ENCODE measurements around the gene ANKRD44.

Gene ANKRD44

DNA sequence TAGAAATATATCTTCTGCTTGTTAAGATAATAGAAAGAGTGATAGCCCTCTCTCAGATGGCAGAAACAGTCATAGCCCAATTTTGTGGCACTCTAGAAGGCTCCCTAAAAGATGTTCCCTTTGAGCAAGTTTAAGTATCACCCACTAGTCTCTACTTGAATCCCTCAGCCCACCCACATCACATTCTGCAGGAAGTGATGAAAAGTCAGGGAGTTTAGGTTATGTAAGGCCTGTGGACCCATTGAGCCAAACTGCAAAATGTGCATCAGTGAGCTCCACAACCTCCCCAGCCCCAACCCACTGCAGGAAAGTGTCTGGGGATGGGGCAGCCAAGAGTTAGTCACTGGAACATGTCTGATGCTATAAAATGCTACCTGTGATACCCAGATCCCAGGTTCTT lies 25.6 kb downstream of the ANKRD44 start:
- Histone ChIP-seq H3K4me2 (ENCODE audit: low read length) (no peak overlapping the region), H3K9me3 (replicated peaks; ENCODE audit: low read length) (no peaks in the 10 kb centered on the region), H3K9ac (ENCODE audit: low read depth, low read length) (no peak overlapping the region), H3K4me1 (ENCODE audit: control insufficient read depth, insufficient read depth, low read length) (peaks cover 9% of the 10 kb centered on the region), H3K27me3 (ENCODE audit: control insufficient read depth, insufficient read depth, low read length) (no peaks in the 10 kb centered on the region), H3K36me3 (ENCODE audit: insufficient read depth, low read length) (no peaks in the 10 kb centered on the region), H3K4me3 (ENCODE audit: low read length) (no peak overlapping the region)

DNA sequence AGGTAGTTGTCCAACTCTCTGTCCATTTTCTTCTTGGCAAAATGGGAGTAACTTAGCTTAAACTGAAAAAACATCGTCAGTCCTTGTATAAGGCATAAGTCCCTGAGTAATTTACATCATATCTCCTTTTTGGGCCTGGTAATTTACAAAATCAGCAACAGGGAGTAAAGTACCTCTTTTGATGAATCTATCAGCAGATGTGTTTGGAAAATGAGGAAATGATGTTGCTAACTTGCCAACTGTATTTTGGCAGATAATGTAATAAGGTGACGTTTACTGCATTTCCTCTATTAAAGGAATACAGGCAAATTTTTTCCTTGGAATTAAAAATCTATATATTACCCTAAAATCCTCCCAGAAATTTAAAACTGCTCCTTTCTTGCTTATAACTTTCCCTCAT lies 29.2 kb downstream of the ANKRD44 start:
- Histone ChIP-seq H3K4me1 (ENCODE audit: control insufficient read depth, insufficient read depth, low read length) (no peaks in the 10 kb centered on the region), H3K36me3 (ENCODE audit: insufficient read depth, low read length) (no peaks in the 10 kb centered on the region), H3K4me2 (ENCODE audit: low read length) (no peak overlapping the region), H3K4me3 (ENCODE audit: low read length) (no peak overlapping the region), H3K27me3 (ENCODE audit: control insufficient read depth, insufficient read depth, low read length) (no peaks in the 10 kb centered on the region), H3K9me3 (replicated peaks; ENCODE audit: low read length) (no peaks in the 10 kb centered on the region), H3K9ac (ENCODE audit: low read depth, low read length) (no peak overlapping the region)

DNA sequence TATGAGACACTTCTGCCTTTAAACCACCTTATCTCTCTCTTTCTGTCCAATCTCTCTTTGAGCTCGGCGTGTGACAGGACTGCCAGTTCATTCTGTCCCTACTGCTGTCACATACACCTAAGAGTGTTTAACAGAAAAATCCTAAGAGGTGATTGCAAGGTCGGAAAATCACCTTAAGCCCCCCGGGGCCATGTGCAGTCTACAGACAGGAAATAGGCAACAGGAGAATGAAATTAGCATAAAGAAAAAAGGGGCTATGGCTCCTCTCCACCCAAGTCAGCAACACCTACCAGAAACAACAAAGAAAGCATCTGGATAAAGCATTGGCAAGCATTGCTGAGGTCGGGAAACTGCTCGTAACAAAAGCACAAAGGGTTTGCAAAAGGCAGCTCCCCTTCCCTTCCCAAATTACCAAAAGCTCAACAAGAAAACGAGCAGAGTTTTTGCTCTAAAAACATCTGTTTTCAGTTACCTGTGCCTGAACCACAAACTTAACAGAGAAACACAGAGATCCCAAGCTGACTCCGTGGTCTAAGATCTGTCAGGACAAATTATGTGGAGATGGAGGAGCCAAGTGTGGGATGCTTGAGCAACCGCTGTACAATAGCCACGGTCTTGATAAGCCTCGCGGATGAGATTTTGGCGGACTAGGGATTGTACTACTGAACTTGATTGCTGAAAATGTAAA lies 30.4 kb downstream of the ANKRD44 start:
- H3K36me3 ChIP-seq (ENCODE audit: insufficient read depth, low read length): no peaks in the 10 kb centered on the region
- no peak overlapping the region for H3K4me2 ChIP-seq (ENCODE audit: low read length)
- H3K4me1 ChIP-seq (ENCODE audit: control insufficient read depth, insufficient read depth, low read length): no peaks in the 10 kb centered on the region
- no peak overlapping the region for H3K4me3 ChIP-seq (ENCODE audit: low read length)
- no peaks in the 10 kb centered on the region for H3K9me3 ChIP-seq (replicated peaks; ENCODE audit: low read length)
- no peaks in the 10 kb centered on the region for H3K27me3 ChIP-seq (ENCODE audit: control insufficient read depth, insufficient read depth, low read length)
- no peak overlapping the region for H3K9ac ChIP-seq (ENCODE audit: low read depth, low read length)

DNA sequence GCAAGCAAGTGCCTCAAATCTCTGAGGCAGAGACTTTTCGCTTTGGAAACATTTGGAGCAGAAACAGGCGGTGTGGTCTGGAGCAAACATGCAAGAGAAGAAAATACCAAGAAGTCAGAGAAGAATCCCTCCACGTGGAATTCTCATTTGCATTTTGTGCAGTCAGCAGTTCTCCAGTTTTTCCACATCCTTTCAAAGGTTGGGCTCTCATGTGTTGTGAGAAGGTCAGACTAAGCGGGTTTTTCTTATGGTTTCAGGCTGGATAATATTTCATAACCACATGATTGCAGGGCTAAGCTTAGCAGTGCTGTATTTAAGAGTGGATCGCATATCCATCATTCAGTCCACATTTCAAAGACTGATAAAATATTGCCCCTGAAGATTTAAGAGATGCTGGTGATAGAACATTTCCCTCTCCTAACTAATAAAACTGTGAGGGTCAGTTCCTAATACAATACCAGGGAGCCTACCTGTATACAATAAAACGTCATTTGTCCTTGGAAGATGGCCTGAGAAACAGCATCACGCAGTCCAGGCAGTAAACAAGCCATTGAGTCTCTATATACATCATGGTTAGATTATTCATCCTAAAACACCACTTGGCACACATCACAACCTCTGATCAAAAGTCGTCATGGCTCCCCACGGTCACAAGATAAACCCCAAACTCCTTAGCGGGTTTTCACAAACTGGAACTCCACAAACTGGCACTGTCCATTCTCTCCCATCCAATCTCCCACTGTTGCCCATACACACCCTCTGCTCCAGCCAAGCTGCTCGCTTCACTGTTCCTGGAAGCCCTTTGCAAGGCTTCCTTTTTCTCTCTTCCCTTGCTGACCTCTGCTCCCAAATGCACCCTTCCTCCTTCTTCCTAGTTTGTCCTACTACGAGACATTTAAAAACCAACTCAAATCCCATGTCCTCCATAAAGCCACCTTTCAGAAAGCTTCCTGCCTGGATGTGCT lies 31.5 kb downstream of the ANKRD44 start:
- Histone ChIP-seq H3K9ac (ENCODE audit: low read depth, low read length) (no peak overlapping the region), H3K4me2 (ENCODE audit: low read length) (no peak overlapping the region), H3K4me1 (ENCODE audit: control insufficient read depth, insufficient read depth, low read length) (no peaks in the 10 kb centered on the region)

DNA sequence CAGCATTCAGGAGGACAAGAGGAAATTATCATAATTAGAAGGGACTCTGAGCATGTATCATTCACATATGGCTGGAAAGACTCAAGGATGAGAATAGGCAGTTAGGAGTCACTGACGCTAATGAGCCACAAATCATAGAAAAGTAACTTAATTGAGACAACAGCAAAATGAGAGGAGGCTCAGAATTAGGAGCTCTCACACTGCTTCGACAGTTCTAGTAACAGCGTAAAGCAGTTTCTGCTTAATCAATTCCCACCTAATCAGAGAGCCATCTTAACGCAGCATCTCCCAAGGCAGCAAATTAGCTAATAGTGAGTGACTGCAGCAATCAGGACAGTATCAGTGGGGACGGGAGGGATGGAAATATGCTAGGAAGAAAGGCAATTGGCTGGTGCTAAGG lies 32.8 kb downstream of the ANKRD44 start:
- Histone ChIP-seq H3K4me1 (ENCODE audit: control insufficient read depth, insufficient read depth, low read length) (peaks cover 3% of the 10 kb centered on the region), H3K27me3 (ENCODE audit: control insufficient read depth, insufficient read depth, low read length) (no peaks in the 10 kb centered on the region)

More for the DNA sequence above, 31.5 kb downstream of the ANKRD44 start:
- Histone ChIP-seq H3K36me3 (ENCODE audit: insufficient read depth, low read length) (no peaks in the 10 kb centered on the region), H3K9me3 (replicated peaks; ENCODE audit: low read length) (no peaks in the 10 kb centered on the region), H3K4me3 (ENCODE audit: low read length) (no peak overlapping the region), H3K27me3 (ENCODE audit: control insufficient read depth, insufficient read depth, low read length) (no peaks in the 10 kb centered on the region)

DNA sequence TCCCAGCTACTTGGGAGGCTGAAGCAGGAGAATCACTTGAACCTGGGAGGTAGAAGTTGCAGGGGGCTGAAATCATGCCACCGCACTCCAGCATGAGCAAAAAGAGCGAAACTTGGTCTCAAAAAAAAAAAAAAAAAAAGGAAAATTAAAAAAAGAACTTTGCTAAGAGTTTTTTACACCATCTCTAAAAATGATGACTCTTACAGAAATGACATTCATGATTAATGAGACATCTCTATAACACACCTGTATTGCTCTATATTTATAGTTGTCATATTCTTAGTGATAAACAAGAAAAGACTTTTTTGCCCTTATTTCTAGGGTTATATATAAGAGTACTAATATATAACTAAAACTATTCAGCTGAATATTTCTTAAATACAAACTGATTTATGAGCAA lies 34.4 kb downstream of the ANKRD44 start:
- Histone ChIP-seq H3K36me3 (ENCODE audit: insufficient read depth, low read length) (no peaks in the 10 kb centered on the region), H3K9me3 (replicated peaks; ENCODE audit: low read length) (no peaks in the 10 kb centered on the region), H3K4me3 (ENCODE audit: low read length) (no peak overlapping the region), H3K9ac (ENCODE audit: low read depth, low read length) (no peak overlapping the region), H3K4me2 (ENCODE audit: low read length) (no peak overlapping the region), H3K27me3 (ENCODE audit: control insufficient read depth, insufficient read depth, low read length) (no peaks in the 10 kb centered on the region), H3K4me1 (ENCODE audit: control insufficient read depth, insufficient read depth, low read length) (peaks cover 3% of the 10 kb centered on the region)

More for the DNA sequence above, 32.8 kb downstream of the ANKRD44 start:
- Histone ChIP-seq H3K36me3 (ENCODE audit: insufficient read depth, low read length) (no peaks in the 10 kb centered on the region), H3K9ac (ENCODE audit: low read depth, low read length) (no peak overlapping the region), H3K4me3 (ENCODE audit: low read length) (no peak overlapping the region), H3K9me3 (replicated peaks; ENCODE audit: low read length) (no peaks in the 10 kb centered on the region), H3K4me2 (ENCODE audit: low read length) (no peak overlapping the region)

DNA sequence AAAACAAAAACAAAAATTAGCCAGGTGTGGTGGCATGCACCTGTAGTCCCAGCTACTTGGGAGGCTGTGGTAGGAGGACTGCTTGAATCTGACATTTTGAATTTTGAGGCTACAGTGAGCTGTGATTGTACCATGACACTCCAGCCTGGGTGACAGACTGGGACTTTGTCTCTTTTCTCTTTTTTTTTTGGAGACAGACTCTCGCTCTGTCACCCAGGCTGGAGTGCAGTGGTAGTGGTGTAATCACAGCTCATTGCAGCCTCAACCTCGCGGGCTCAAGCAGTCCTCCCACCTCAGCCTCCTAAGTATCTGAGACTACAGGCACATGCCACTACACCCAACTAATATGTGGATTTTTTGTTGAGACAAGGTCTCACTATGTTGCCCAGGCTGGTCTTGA lies 35.6 kb downstream of the ANKRD44 start:
- Histone ChIP-seq H3K4me2 (ENCODE audit: low read length) (no peak overlapping the region), H3K4me1 (ENCODE audit: control insufficient read depth, insufficient read depth, low read length) (peaks cover 3% of the 10 kb centered on the region), H3K9ac (ENCODE audit: low read depth, low read length) (no peak overlapping the region), H3K4me3 (ENCODE audit: low read length) (no peak overlapping the region), H3K9me3 (replicated peaks; ENCODE audit: low read length) (no peaks in the 10 kb centered on the region), H3K27me3 (ENCODE audit: control insufficient read depth, insufficient read depth, low read length) (no peaks in the 10 kb centered on the region), H3K36me3 (ENCODE audit: insufficient read depth, low read length) (no peaks in the 10 kb centered on the region)

DNA sequence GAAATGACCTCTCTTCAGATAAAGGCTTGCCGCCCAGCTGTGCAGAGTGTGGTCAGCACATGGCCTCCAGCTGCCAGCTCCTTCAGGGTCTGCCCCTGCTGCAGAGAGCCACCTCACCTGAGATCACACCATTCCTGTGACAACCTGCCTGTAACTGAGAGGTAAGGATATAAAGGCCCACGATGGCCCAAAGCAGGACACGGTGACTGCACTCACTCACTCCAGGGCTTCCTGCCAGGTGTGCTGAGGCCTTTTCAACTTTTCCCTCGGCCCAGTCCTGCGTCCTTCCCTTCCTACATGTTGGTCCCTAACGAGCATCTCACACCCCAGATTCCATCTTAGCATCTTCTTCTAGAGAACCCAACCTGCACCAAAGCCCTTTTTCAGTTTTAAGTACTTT lies 36.2 kb downstream of the ANKRD44 start:
- Histone ChIP-seq H3K36me3 (ENCODE audit: insufficient read depth, low read length) (no peaks in the 10 kb centered on the region), H3K9me3 (replicated peaks; ENCODE audit: low read length) (no peaks in the 10 kb centered on the region), H3K4me1 (ENCODE audit: control insufficient read depth, insufficient read depth, low read length) (peaks cover 3% of the 10 kb centered on the region), H3K9ac (ENCODE audit: low read depth, low read length) (no peak overlapping the region), H3K27me3 (ENCODE audit: control insufficient read depth, insufficient read depth, low read length) (no peaks in the 10 kb centered on the region), H3K4me3 (ENCODE audit: low read length) (no peak overlapping the region), H3K4me2 (ENCODE audit: low read length) (no peak overlapping the region)

DNA sequence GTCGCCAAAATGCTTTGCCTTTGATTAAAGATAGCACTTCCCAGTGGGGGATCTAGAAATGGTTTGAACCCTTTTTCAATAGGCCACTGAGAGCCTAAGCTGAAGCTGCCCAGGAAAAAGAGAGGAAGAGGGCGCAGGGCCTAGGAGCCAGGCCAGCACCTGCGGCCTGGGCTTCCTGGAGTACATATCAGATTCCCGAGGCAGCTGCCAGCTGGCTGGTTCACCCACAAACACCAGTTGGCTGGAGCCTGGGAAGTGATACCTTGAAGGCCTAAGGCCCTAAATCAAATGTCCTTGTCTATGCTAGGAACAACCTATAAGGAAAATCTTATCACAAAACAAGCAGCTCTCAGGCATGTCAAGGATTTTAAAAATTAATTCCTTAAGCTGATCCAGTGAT lies 37.1 kb downstream of the ANKRD44 start:
- no peaks in the 10 kb centered on the region for H3K36me3 ChIP-seq (ENCODE audit: insufficient read depth, low read length)
- no peaks in the 10 kb centered on the region for H3K27me3 ChIP-seq (ENCODE audit: control insufficient read depth, insufficient read depth, low read length)
- H3K4me3 ChIP-seq (ENCODE audit: low read length): no peak overlapping the region
- no peak overlapping the region for H3K9ac ChIP-seq (ENCODE audit: low read depth, low read length)
- H3K9me3 ChIP-seq (replicated peaks; ENCODE audit: low read length): no peaks in the 10 kb centered on the region
- peaks cover 3% of the 10 kb centered on the region for H3K4me1 ChIP-seq (ENCODE audit: control insufficient read depth, insufficient read depth, low read length)
- no peak overlapping the region for H3K4me2 ChIP-seq (ENCODE audit: low read length)

DNA sequence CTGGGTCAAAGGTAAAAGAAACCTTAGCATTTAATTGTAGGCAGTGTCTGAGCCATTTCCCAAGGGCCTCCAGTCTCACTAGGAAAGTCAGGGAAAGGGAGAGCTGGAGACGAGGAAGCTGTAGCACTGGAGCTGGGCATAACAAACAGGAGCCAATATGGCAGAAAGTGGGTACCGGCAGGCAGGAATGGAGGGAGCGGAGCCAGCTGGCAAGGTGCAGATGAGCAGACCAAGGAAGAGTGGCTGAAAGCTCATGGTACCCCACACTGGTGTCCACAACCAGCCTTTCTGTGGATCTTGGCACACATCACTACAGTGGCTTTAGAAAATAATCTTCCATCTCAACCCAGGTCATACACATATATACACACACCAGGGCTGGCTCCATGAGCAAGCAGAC lies 40.0 kb downstream of the ANKRD44 start:
- no peaks in the 10 kb centered on the region for H3K36me3 ChIP-seq (ENCODE audit: insufficient read depth, low read length)
- no peaks in the 10 kb centered on the region for H3K9me3 ChIP-seq (replicated peaks; ENCODE audit: low read length)
- no peaks in the 10 kb centered on the region for H3K27me3 ChIP-seq (ENCODE audit: control insufficient read depth, insufficient read depth, low read length)
- H3K4me3 ChIP-seq (ENCODE audit: low read length): no peak overlapping the region
- H3K9ac ChIP-seq (ENCODE audit: low read depth, low read length): no peak overlapping the region
- H3K4me2 ChIP-seq (ENCODE audit: low read length): no peak overlapping the region
- H3K4me1 ChIP-seq (ENCODE audit: control insufficient read depth, insufficient read depth, low read length): peaks cover 3% of the 10 kb centered on the region

DNA sequence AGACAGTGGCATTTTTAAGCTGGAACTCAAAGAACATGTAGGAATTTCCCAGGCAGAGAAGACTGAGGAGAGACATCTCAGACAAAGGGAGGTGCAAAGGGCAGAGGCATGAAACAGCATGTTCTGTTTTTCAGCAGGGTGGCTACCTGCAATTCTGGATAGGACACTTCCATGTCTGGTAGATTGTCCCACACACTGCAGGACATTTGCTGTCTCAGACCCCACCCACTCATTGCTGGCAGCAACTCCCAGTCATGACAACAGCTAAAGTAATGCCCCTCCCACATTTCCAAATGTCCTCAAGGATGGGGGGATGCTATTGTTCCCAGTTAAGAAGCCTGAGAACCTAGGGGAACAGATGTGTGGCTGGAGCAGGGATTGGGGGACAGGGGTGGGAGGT lies 40.8 kb downstream of the ANKRD44 start:
- H3K9ac ChIP-seq (ENCODE audit: low read depth, low read length): no peak overlapping the region
- no peaks in the 10 kb centered on the region for H3K9me3 ChIP-seq (replicated peaks; ENCODE audit: low read length)
- no peak overlapping the region for H3K4me3 ChIP-seq (ENCODE audit: low read length)
- H3K36me3 ChIP-seq (ENCODE audit: insufficient read depth, low read length): no peaks in the 10 kb centered on the region
- H3K27me3 ChIP-seq (ENCODE audit: control insufficient read depth, insufficient read depth, low read length): no peaks in the 10 kb centered on the region
- no peak overlapping the region for H3K4me2 ChIP-seq (ENCODE audit: low read length)
- peaks cover 3% of the 10 kb centered on the region for H3K4me1 ChIP-seq (ENCODE audit: control insufficient read depth, insufficient read depth, low read length)
